GM21390 (cell line): ENCODE results near the gene REELD1.
A peak's percentile ranks its signal among the peaks of the same experiment; 100 is the strongest.

Experiments used
- ATAC-seq: cut with Tn5 transposase; IDR thresholded peaks from one replicate; pipeline ENCODE4 v1.9.1; 2021; ENCODE audit not compliant: unreplicated experiment

Gene REELD1

DNA sequence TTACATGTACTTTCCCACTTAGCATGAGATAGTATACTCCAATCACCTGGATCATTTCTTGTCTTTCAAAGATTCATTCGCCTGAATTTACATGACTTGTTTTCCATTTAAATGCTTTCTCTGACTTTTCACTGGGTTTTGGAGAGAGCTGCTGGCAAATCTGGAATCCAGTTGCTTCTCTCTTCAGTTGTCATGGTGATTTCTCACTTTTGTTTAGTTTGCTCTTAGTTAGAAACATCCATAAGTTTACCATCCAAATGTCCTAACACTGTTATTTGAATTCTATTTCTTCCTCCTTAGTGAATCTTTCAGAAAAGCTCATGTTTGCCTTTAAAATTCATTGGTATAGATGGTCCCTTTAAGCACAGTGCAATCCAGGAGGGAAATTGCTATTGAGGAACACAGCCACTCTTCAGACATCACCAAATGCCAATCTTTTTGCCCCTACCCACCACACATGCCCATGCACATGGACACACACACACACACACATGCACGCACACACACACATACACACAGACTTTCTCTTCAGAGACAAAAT, 51.7 kb downstream of the REELD1 start:
- no peak for ATAC-seq

GRCh38 chr4:146267826-146268225, 53.5 kb downstream of the REELD1 start:
- ATAC-seq: no peak

DNA sequence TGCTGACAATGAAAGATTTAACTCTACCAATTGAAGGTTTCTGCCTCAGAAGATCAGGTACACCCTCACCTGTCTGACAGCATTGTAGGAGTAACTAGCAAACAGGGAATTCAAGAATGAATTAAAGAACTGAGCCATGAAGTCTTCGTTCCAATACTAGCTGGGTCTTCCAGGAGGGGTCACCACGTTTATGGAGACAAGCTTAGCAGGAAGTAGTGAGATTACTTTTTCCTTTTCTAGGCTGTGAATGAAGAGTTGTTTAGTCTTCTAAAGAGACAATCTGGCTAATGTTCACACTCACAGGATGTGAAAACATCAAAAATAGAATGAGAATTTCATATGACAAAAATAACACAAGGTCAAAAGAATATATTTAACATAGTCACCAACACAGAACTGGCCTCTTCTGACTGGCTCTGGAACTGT, 54.9 kb downstream of the REELD1 start:
- ATAC-seq: peak; percentile 59

GRCh38 chr4:146271466-146271865, 57.1 kb downstream of the REELD1 start:
- no peak for ATAC-seq

DNA sequence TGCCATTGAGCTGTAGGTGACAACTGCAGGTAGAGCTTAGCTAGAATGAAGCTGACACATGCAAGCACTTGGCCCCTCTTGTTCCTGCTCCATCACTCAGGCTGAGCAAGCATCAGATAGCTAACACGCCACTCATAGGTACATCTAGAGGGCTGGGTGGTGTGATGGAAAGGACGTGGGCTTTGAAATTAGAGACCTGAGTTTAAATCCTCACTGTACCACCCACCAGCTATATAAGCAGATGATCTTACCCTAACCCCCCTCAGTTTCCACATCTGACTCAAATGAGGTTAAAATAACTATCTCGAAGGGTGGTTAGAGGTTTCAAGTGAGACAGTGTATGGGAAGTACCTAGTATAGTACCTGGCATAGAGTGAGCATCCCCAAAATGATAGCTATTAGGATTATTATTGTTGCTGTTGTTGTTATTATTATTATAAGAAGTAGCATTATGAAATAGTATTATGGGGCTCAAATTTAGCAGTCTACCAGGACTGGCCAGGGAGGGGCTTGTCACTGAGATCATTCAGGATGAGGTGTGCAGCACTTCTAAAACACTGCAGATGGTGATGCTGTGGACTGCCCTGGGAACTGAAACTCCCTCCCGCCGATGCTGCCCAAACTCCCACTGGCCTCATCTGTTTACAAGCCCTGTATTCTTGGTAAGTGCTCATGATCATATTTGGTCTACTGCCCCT, 59.0 kb downstream of the REELD1 start:
- ATAC-seq: peak; percentile 60

DNA sequence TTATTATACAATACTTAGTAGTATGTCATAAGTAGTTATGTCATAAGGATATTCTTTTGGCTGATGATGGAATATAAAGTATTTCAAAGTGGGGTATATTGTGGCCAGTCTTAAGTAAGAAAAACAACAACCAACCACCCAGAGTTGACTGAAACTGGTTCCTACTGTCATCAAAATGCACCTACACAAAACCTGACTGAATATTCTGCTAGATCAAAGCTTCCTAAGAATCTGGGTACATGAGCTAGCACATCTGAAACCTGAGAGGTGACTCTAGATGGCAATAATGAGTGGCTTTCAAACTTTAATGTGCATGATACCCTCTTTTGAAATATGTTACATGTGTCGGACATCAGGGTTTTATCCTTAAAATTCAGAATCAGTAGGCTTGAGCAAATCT, 60.4 kb downstream of the REELD1 start:
- no peak for ATAC-seq

DNA sequence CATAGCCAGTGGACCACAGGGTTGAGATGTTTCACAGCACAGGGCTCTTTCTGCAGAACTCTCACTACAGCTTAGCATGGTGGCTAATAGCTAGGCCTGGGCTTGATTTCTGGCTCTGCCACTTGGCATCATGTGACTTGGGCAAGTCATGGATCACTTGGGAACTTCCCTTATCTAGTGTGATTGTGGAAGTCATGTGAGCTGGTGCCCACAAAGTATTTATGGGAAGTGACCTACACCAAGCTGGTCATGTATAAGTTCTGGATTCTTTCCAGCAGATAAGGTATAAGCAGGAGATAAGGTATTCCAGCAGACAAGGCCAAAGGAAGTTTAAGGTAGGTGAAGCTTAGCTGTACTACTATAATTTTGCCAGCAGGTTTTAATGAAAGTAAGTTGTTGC, 61.0 kb downstream of the REELD1 start:
- ATAC-seq: no peak

DNA sequence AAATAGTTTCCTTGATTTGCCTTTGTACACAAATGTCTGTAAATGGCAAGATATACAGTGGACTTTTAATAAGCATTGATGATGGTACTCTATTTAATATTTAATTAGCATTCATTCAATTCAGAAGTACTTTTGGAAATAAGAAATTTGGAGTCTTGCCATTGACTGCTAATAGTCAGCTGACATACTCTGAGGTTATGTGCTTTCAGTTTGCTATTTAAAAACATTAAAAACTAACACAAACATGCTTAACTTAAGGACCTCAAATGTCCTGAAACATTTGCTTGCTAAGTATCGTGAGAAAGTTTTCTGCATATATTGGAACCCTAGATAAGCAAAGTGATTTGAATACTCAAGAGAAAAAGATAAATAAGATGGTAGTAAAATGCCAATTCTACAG, 64.6 kb downstream of the REELD1 start:
- ATAC-seq: no peak
